ENCODE results near the gene NUAK1. TPM values are rescaled to one million over a fixed set of nuclear protein-coding genes. Genes with fewer than 3 reads are reported as not detected.

NUAK1 gene
- total RNA-seq, 1 experiment from 2014 or later = 2.6 TPM

- no TSS peak for BruUV-seq (replicated peaks)
- DNase-seq (ENCODE audit: unreplicated experiment) = no peak
- Mint-ChIP-seq H3K27me3 (ENCODE audit: insufficient read depth, unreplicated experiment) (no peaks in the 10 kb centered on the region), H3K9me3 (ENCODE audit: unreplicated experiment) (peaks cover 15% of the 10 kb centered on the region), H3K4me1 (ENCODE audit: insufficient read depth, unreplicated experiment) (peaks cover 5% of the 10 kb centered on the region), H3K4me3 (ENCODE audit: unreplicated experiment) (no peak overlapping the region), H3K36me3 (ENCODE audit: insufficient read depth, unreplicated experiment) (peaks cover 5% of the 10 kb centered on the region), H3K27ac (ENCODE audit: low read depth, unreplicated experiment) (no peak overlapping the region)
- CTCF ChIA-PET = interaction anchor here (0.6 kb wide), 1 partner anchor 81 kb away, joined by 3 read pairs; no protein-coding TSS in a partner anchor
- intact Hi-C loops (cut with micrococcal nuclease) = no loop called here
- no peak for TF ChIP-seq CTCF (IDR thresholded peaks at IDR 0.05; ENCODE audit: unreplicated experiment)
- POLR2A ChIA-PET = interaction anchor here (1.3 kb wide), 1 partner anchor 9 kb away, joined by 3 read pairs; no protein-coding TSS in a partner anchor
Observed at GRCh38 chr12:106054049-106054448, 84.7 kb downstream of the NUAK1 start.

GRCh38 chr12:106051853-106052531, 86.8 kb downstream of the NUAK1 start:
- no TSS peak for BruUV-seq (replicated peaks)
- Mint-ChIP-seq H3K4me3 (ENCODE audit: unreplicated experiment) (no peak overlapping the region), H3K27ac (ENCODE audit: low read depth, unreplicated experiment) (no peak overlapping the region), H3K9me3 (ENCODE audit: unreplicated experiment) (peaks cover 15% of the 10 kb centered on the region), H3K27me3 (ENCODE audit: insufficient read depth, unreplicated experiment) (no peaks in the 10 kb centered on the region), H3K36me3 (ENCODE audit: insufficient read depth, unreplicated experiment) (no peaks in the 10 kb centered on the region), H3K4me1 (ENCODE audit: insufficient read depth, unreplicated experiment) (no peaks in the 10 kb centered on the region)
- intact Hi-C loops (cut with micrococcal nuclease) = no loop called here
- no peak for TF ChIP-seq CTCF (IDR thresholded peaks at IDR 0.05; ENCODE audit: unreplicated experiment)
- ChIA-PET CTCF (no interaction called here), POLR2A (no interaction called here)
- no peak for DNase-seq (ENCODE audit: unreplicated experiment)

GRCh38 chr12:106049546-106049945, 89.2 kb downstream of the NUAK1 start:
- intact Hi-C loops (cut with micrococcal nuclease) = no loop called here
- DNase-seq (ENCODE audit: unreplicated experiment) = no peak
- ChIA-PET POLR2A (no interaction called here), CTCF (no interaction called here)
- no peaks in the 10 kb centered on the region for H3K36me3 Mint-ChIP-seq (ENCODE audit: insufficient read depth, unreplicated experiment)
- no peak overlapping the region for H3K27ac Mint-ChIP-seq (ENCODE audit: low read depth, unreplicated experiment)
- no TSS peak for BruUV-seq (replicated peaks)
- no peaks in the 10 kb centered on the region for H3K27me3 Mint-ChIP-seq (ENCODE audit: insufficient read depth, unreplicated experiment)
- H3K9me3 Mint-ChIP-seq (ENCODE audit: unreplicated experiment) = no peaks in the 10 kb centered on the region
- no peak for TF ChIP-seq CTCF (IDR thresholded peaks at IDR 0.05; ENCODE audit: unreplicated experiment)
- H3K4me1 Mint-ChIP-seq (ENCODE audit: insufficient read depth, unreplicated experiment) = no peaks in the 10 kb centered on the region
- no peak overlapping the region for H3K4me3 Mint-ChIP-seq (ENCODE audit: unreplicated experiment)

GRCh38 chr12:106049105-106049504, 89.6 kb downstream of the NUAK1 start:
- BruUV-seq (replicated peaks) = no TSS peak
- no peak for TF ChIP-seq CTCF (IDR thresholded peaks at IDR 0.05; ENCODE audit: unreplicated experiment)
- no peaks in the 10 kb centered on the region for H3K27me3 Mint-ChIP-seq (ENCODE audit: insufficient read depth, unreplicated experiment)
- ChIA-PET CTCF (no interaction called here), POLR2A (interaction anchor here (0.6 kb wide), 1 partner anchor 19 kb away, joined by 3 read pairs; no protein-coding TSS in a partner anchor)
- no peaks in the 10 kb centered on the region for H3K36me3 Mint-ChIP-seq (ENCODE audit: insufficient read depth, unreplicated experiment)
- no peak overlapping the region for H3K4me3 Mint-ChIP-seq (ENCODE audit: unreplicated experiment)
- DNase-seq (ENCODE audit: unreplicated experiment) = no peak
- no peak overlapping the region for H3K27ac Mint-ChIP-seq (ENCODE audit: low read depth, unreplicated experiment)
- no peaks in the 10 kb centered on the region for H3K4me1 Mint-ChIP-seq (ENCODE audit: insufficient read depth, unreplicated experiment)
- H3K9me3 Mint-ChIP-seq (ENCODE audit: unreplicated experiment) = no peaks in the 10 kb centered on the region
- intact Hi-C loops (cut with micrococcal nuclease) = no loop called here
